ENCODE measurements around the gene OSTF1.

DNA sequence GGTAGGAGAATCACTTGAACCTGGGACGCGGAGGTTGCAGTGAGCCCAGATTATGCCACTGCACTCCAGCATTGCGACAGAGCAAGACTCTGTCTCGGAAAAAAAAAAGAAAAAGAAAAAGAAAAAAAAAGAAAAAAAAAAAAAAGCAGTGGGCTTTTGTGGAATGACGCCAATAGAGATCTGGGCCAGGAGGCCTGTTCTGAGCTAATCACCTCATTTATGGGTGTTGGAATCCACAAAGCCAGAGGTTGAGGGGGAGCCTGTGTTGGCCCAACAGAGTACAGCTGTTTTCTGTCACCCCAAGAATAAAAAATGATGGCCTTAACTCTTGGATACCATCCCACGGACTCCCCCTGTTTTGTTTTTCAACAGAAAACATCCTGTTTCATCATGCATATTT lies 18.5 kb downstream of the OSTF1 start:
- no peak for TF ChIP-seq CTCF (conservative IDR thresholded peaks at IDR 0.05)
- TF ChIP-seq EZH2 (IDR thresholded peaks at IDR 0.05; ENCODE audit: low read depth) = no peak
